ENCODE data around the gene PCDHB11. TPM values are rescaled to one million over a fixed set of nuclear protein-coding genes. Genes with fewer than 3 reads are reported as not detected.
"Not testable (repeated sequence)": the region's sequence is repeated elsewhere in the genome, so short reads cannot be mapped to it uniquely, and the experiment has no call there.

Gene PCDHB11
- total RNA-seq, 6 donors from 2014 or later: 0.78 to 3.4 (median 1.5) TPM

GRCh38 chr5:141186897-141187512 is 12.4 kb upstream of the PCDHB11 start, which contains the start of gene PCDHB9:
PCDHB9 (plus strand) TSS chr5:141187161; CDS start chr5:141187319, 158 bp downstream.
- Histone ChIP-seq H3K27ac (no peak within 1 kb of the TSS), H3K4me3 (peak within 1 kb of the TSS in 1 of 4 donors; percentile 9), H3K27me3 (no peaks in the 10 kb centered on the region), H3K36me3 (no peaks in the 10 kb centered on the region), H3K9me3 (peaks cover 9 to 66% (median 36%) of the 10 kb centered on the region in 4 donors), H3K4me1 (no peaks in the 10 kb centered on the region)
- TF ChIP-seq POLR2AphosphoS5 (IDR thresholded peaks at IDR 0.05) (no peak), POLR2A (IDR thresholded peaks at IDR 0.05) (no peak), EP300 (IDR thresholded peaks at IDR 0.05) (no peak), CTCF (IDR thresholded peaks at IDR 0.05) (peak in 2 of 6 experiments; percentile 13 to 25)
- WGBS, 2 donors: 20 to 25% methylated on average over 9 of the region's 9 CpGs
- ATAC-seq (ENCODE audit: low FRiP score in 2 of 2) (no peak), DNase-seq (no peak)

- not testable (repeated sequence) for ATAC-seq (ENCODE audit: low FRiP score in 2 of 2); H3K27me3 ChIP-seq; H3K4me3 ChIP-seq; H3K4me1 ChIP-seq; H3K27ac ChIP-seq; H3K36me3 ChIP-seq
- peak in 1 of 2 donors; percentile 63 for DNase-seq
- 30 to 40% methylated on average over 11 to 13 of the region's 37 CpGs for WGBS, 2 donors
- peaks cover 9 to 64% (median 30%) of the 10 kb centered on the region in 4 donors for H3K9me3 ChIP-seq
Observed at GRCh38 chr5:141188682-141189081, 10.7 kb upstream of the PCDHB11 start.

- WGBS, 2 donors: 37 to 45% methylated on average over 12 to 19 of the region's 35 CpGs
- H3K27ac ChIP-seq; H3K4me3 ChIP-seq; H3K4me1 ChIP-seq; ATAC-seq (ENCODE audit: low FRiP score in 2 of 2); H3K27me3 ChIP-seq; H3K36me3 ChIP-seq: not testable (repeated sequence)
- H3K9me3 ChIP-seq: peaks cover 9 to 63% (median 29%) of the 10 kb centered on the region in 4 donors
- peak in 1 of 2 donors; percentile 81 for DNase-seq
Observed at GRCh38 chr5:141189131-141189530, 10.3 kb upstream of the PCDHB11 start.

GRCh38 chr5:141192110-141192725 is 7.2 kb upstream of the PCDHB11 start, which contains the start of gene PCDHB10:
PCDHB10 (plus strand) TSS chr5:141192353; CDS start chr5:141192553, 200 bp downstream.
- Histone ChIP-seq H3K36me3 (no peaks in the 10 kb centered on the region), H3K27ac (no peak within 1 kb of the TSS), H3K9me3 (peaks cover 21 to 70% (median 34%) of the 10 kb centered on the region in 4 donors), H3K4me1 (no peaks in the 10 kb centered on the region), H3K27me3 (no peaks in the 10 kb centered on the region), H3K4me3 (no peak within 1 kb of the TSS)
- ATAC-seq (ENCODE audit: low FRiP score in 2 of 2): no peak
- 7 to 12% methylated on average over 8 to 10 of the region's 10 CpGs for WGBS, 2 donors
- no peak for DNase-seq
- no peak for TF ChIP-seq POLR2AphosphoS5 (IDR thresholded peaks at IDR 0.05)
- TF ChIP-seq CTCF (IDR thresholded peaks at IDR 0.05): peak in 2 of 6 experiments; percentile 8 to 20

- not testable (repeated sequence) for H3K27me3 ChIP-seq; ATAC-seq (ENCODE audit: low FRiP score in 2 of 2); H3K4me3 ChIP-seq; H3K36me3 ChIP-seq; H3K27ac ChIP-seq; H3K4me1 ChIP-seq
- peaks cover 29 to 59% (median 37%) of the 10 kb centered on the region in 4 donors for H3K9me3 ChIP-seq
- WGBS, 2 donors: 28 to 40% methylated on average over 3 to 7 of the region's 37 CpGs
- DNase-seq: peak in 1 of 2 donors; percentile 45
Observed at GRCh38 chr5:141194332-141194731, 5.1 kb upstream of the PCDHB11 start.

- Histone ChIP-seq H3K27me3 (no peaks in the 10 kb centered on the region), H3K27ac (no peak overlapping the region), H3K4me3 (no peak overlapping the region), H3K9me3 (peaks cover 25 to 64% (median 48%) of the 10 kb centered on the region in 4 donors), H3K36me3 (no peaks in the 10 kb centered on the region), H3K4me1 (no peaks in the 10 kb centered on the region)
- no peak for TF ChIP-seq POLR2AphosphoS5 (IDR thresholded peaks at IDR 0.05)
- WGBS, 2 donors: 44 to 55% methylated on average over 3 of the region's 3 CpGs
- no peak for ATAC-seq (ENCODE audit: low FRiP score in 2 of 2)
- DNase-seq: no peak
Observed at GRCh38 chr5:141196363-141196762, 3.1 kb upstream of the PCDHB11 start.

- peak in 1 of 2 donors; percentile 69 for DNase-seq
- H3K4me1 ChIP-seq; H3K27me3 ChIP-seq; H3K27ac ChIP-seq; H3K4me3 ChIP-seq; ATAC-seq (ENCODE audit: low FRiP score in 2 of 2); H3K36me3 ChIP-seq: not testable (repeated sequence)
- H3K9me3 ChIP-seq: peaks cover 25 to 57% (median 50%) of the 10 kb centered on the region in 4 donors
- 30 to 33% methylated on average over 9 to 13 of the region's 38 CpGs for WGBS, 2 donors
Observed at GRCh38 chr5:141201126-141201525, 1.7 kb downstream of the PCDHB11 start.

GRCh38 chr5:141201646-141202045 is 2.2 kb downstream of the PCDHB11 start:
- H3K27ac ChIP-seq; H3K4me3 ChIP-seq; H3K27me3 ChIP-seq; H3K4me1 ChIP-seq; H3K36me3 ChIP-seq; ATAC-seq (ENCODE audit: low FRiP score in 2 of 2): not testable (repeated sequence)
- WGBS, 2 donors: 36 to 42% methylated on average over 7 to 17 of the region's 35 CpGs
- H3K9me3 ChIP-seq: peaks cover 24 to 55% (median 45%) of the 10 kb centered on the region in 4 donors
- peak in 1 of 2 donors; percentile 70 for DNase-seq

Measured in upper lobe of left lung (tissue), 6 donors.